Fibroblast of skin of scalp (primary cell): ENCODE results near the gene MMRN1. TPM values are rescaled to one million over a fixed set of nuclear protein-coding genes. Genes with fewer than 3 reads are reported as not detected.

Experiments
- DNase-seq: peaks from one replicate; pipeline ENCODE4 v3.0.0-alpha.2; 2013
- polyA plus RNA-seq, 2 experiments: library from polyadenylated mRNA; unstranded; fragments of 120-200 nt; gene quantifications; one replicate each; pipeline ENCODE4 v1.2.1, GENCODE V29; 2013; ENCODE audit not compliant: insufficient read length in 2 of 2

The MMRN1 gene
- polyA plus RNA-seq (2013, experiment 1 of 2; ENCODE audit: insufficient read length), result 0.02 TPM
- polyA plus RNA-seq (2013, experiment 2 of 2; ENCODE audit: insufficient read length), result 0.47 TPM

GRCh38 chr4:89894649-89895550, at the start of gene MMRN1:
Gene MMRN1 (plus strand): TSS chr4:89894854. CDS start chr4:89894972, 118 bp downstream.
- DNase-seq, result no peak

- DNase-seq, result no peak
These were observed 46.9 kb upstream of the MMRN1 start for GRCh38 chr4:89847571-89848325.

DNA sequence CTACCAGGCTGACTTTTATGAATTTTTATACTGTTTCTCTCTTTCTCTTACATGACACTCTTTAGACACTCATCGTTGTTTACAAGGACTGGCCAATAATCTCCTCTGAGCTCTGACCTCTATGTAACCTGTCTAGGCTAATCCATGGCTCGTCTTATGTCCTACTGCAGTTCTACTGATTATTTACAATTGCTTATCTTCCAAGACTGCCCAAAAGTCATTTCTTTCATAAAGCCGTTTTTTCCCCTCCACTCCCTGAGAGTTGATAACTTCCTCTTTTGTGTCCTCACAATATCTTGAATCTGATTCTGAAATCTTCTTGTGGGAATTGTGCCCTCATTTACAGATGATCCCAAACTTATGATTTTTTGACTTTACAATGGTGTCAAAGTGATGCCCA, 39.4 kb upstream of the MMRN1 start:
- DNase-seq, result no peak

- DNase-seq, result no peak
These were observed 33.7 kb upstream of the MMRN1 start for GRCh38 chr4:89860971-89861370.

DNA sequence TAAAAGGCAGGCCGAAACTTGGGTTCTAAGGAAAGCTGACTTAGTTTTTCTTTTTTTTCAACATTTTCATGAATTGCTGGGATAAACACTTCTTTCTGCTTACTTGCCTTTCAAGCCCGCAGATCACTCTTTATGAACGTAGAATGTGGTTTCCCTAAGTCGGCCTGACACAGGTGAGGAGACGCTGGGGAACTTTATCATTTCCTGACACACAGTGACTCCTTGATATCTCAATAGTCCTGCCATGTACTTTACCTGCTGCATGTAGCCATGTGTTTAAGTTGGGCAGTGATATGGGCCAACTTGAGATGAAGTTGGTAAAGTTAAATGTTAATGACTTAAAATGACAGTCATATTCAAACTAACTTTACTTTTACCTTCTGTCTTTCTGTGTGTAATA, 31.1 kb upstream of the MMRN1 start:
- no peak for DNase-seq

DNA sequence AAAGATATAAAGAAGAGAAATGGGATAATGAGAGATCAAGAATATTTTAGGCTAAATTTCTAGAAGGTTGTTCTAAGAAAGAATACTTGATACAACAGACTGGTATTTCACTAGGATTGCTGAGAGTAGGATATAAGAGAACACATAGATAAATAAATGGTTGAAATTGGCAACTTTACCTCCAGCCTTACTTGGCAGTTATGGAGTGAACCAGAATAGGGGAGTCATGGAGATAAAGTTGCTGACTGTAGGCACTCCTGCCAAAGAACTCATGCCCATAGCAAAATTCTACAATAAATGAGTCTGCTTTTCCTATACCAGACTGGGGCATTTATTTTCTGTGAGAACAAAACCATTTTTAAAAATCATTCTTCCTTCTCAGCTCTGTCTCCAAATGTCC, 26.4 kb upstream of the MMRN1 start:
- no peak for DNase-seq

DNA sequence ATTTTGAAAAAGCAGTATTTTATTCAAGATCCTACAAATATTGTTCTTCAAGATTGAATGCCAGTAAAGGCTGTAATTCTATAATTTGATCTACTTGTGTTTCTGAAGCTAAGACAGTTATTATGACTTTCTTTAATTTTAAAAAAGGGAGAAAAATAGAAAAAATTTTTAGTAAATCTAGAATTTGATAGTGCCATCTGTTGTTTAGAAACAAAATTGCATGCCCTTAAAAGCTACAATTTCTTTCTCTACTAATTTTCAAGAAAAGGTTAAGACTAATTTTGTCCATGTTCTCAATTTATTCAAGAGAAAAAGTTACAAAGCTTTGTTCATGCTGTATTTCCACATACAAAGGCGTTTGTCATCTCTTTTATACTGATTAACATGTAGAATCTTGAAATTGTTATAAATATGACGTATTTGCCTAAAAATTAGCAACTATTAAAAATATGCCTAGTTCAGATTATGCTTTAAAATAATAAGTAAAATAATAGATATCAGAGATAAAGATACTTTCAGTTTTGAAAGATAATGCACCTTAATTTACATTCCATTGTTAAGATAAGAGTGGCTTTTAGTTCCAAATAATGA, 25.6 kb upstream of the MMRN1 start:
- peak; percentile 3 for DNase-seq

- DNase-seq, result no peak
These were observed 23.4 kb upstream of the MMRN1 start for GRCh38 chr4:89871211-89871610.

DNA sequence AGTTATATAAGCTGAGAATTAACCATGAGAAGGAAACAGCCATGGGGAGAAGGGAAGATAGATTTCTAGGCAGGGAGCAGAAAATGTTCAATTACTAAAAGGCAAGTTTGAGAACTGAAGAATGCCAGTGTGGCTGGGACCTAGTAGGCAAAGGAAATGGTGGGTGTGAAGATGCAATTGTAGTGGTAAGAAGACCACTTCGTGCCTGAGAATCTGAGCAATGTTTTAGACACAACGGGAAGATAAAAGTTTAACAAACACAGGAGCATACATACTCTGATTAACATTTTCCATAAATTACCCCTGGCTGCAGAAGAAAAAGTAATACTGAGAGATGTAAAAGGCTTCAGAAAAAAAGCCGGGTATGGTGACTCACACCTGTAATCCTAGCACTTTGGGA, 18.1 kb upstream of the MMRN1 start:
- DNase-seq, result no peak

GRCh38 chr4:89878611-89879010, 16.0 kb upstream of the MMRN1 start:
- no peak for DNase-seq

- DNase-seq, result no peak
These were observed 15.4 kb upstream of the MMRN1 start for GRCh38 chr4:89879215-89879614.

GRCh38 chr4:89889289-89889688, 5.4 kb upstream of the MMRN1 start:
- DNase-seq, result no peak

DNA sequence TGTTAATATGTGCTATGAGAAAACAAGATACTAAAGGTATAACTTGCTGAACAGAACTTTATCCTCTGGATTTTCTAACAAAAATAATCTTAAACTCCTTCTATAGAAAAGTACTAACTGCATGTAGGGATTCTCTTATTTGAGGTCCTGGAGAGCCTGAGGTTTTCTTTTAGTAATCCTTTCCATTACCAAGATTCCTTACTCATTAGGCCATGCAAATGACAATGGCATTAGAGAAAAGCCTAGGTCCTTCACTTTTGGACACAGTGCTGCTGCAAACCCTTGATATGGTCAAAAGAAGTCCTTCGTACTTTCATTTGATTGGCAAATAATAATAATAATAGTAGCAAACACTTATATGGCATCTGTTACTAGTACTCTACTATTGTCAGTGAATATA, 3.2 kb downstream of the MMRN1 start:
- DNase-seq, result no peak

GRCh38 chr4:89898304-89898716, 3.7 kb downstream of the MMRN1 start:
- no peak for DNase-seq

DNA sequence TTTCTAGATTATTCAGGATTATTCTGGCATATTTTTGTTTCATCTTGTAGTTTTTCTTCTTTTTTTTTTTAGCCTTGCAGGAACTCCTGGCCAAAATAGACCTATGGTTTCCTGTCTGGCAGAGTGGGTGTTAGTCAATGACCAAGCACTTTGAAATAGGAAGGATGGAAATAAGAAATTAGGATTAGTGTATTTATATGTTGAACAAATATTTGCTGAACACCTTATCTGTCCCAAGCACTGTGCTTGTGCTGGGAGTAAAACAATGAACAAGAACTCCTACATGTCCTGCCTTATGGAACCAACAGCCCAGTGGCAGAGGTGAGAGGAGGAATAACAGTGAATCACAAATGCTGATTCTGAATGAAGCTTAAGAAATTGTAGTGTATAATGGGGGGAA, 4.5 kb downstream of the MMRN1 start:
- no peak for DNase-seq

DNA sequence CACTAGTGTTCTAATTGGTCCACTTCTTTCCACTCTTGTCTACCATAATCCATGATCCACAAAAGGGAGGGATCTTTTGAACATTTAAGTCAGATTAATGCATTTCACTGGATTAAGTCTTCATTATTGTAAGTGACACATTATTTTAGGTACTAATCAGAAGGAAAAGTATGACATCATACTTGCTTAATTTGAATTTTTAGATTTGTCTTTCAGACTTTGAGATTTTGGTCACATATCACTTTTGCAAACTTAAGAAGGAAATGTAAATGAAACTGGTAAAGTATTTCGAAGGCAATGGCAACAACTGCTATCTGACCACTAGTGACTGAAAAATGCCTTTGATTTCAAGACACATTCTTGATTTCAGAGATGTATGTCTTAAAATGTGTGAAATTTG, 5.2 kb downstream of the MMRN1 start:
- no peak for DNase-seq

GRCh38 chr4:89901808-89902431, 7.3 kb downstream of the MMRN1 start:
- DNase-seq, result peak; percentile 48

DNA sequence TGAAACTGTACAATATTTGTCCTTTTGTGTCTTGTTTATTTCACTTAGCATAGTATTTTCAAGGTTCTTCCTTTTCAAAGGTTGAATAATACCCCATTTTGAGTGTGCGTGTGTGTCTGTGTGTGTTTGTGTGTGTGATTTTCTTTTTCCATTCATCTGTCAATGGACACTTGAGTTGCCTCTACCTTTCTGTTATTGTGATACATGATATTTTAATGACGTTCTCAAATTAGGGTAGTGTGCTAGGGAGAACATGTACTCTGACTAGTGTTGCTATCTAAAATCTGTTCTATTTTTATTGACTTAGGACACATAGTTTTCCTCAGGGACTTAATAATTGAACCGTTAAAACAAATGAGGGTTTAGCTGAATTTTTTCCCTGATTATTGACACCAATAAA, 9.9 kb downstream of the MMRN1 start:
- no peak for DNase-seq

GRCh38 chr4:89906316-89906715, 11.7 kb downstream of the MMRN1 start:
- no peak for DNase-seq

GRCh38 chr4:89906777-89907521, 12.3 kb downstream of the MMRN1 start:
- DNase-seq, result no peak

DNA sequence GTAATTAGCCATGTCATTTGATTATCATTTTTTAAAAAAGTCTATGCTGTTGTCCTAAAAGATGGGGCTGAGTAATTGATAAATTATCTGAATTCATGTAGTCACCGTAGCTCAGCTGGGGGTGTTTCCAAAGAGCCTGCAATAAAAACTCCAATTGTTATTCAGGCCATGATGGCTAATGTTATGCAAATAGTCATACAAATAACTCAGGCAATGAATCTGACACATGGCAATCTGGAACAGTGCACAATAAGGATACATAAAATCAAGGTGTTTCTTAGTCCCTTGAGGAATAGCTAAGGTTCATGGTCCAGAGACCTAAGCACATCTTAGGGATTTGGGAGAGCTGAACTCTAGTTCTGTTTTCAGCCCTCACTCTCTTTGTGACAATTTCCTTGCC, 15.2 kb downstream of the MMRN1 start:
- no peak for DNase-seq

DNA sequence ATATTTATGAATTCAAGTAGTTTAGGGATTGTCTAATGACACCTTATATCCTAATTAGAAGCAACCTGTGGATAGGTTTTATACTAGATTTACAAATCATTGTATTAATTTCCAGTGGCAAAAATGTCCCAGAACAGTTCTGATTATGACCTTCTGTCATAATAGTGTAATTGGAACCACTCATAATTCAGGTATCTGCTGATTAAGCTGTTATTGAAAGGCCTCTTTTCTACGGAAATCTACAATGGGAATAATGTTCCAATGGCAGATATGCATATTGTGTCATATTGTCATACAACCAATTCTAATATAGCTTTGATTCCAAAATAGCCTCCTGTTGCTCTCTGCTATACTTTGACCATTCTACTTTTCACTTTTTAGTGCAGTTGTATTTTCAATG, 19.0 kb downstream of the MMRN1 start:
- DNase-seq, result no peak
